NCI-H2227 (cell line): ENCODE results near the gene LGALS7B.
"Not testable (repeated sequence)": the region's sequence is repeated elsewhere in the genome, so short reads cannot be mapped to it uniquely, and the experiment has no call there.

Experiments used
- DNase-seq: peaks from one replicate; lab custom pipeline; 2025; ENCODE audit not compliant: unreplicated experiment; lab: John Stamatoyannopoulos, UW

The LGALS7B gene

GRCh38 chr19:38769635-38770211 is 19.3 kb upstream of the LGALS7B start:
- DNase-seq = peak; percentile 78

- DNase-seq = not testable (repeated sequence)
Observed at GRCh38 chr19:38770228-38770948, 18.6 kb upstream of the LGALS7B start.

- DNase-seq = not testable (repeated sequence)
Observed at GRCh38 chr19:38770949-38771275, 18.1 kb upstream of the LGALS7B start.

- DNase-seq = not testable (repeated sequence)
Observed at GRCh38 chr19:38771569-38771968, 17.4 kb upstream of the LGALS7B start.

- DNase-seq = no peak
Observed at GRCh38 chr19:38773469-38774177, 15.4 kb upstream of the LGALS7B start, which contains the start of gene LGALS7. LGALS7 (minus strand) TSS chr19:38773517; CDS start chr19:38773492, 25 bp downstream.

GRCh38 chr19:38774181-38774950 is 14.6 kb upstream of the LGALS7B start:
- no peak for DNase-seq

GRCh38 chr19:38778733-38779132 is 10.3 kb upstream of the LGALS7B start:
- DNase-seq = no peak

- no peak for DNase-seq
Observed at GRCh38 chr19:38780443-38780842, 8.6 kb upstream of the LGALS7B start.

- DNase-seq = peak; percentile 96
Observed at GRCh38 chr19:38781058-38781457, 7.9 kb upstream of the LGALS7B start.

GRCh38 chr19:38782212-38782611 is 6.8 kb upstream of the LGALS7B start:
- not testable (repeated sequence) for DNase-seq

- no peak for DNase-seq
Observed at GRCh38 chr19:38784224-38784623, 4.8 kb upstream of the LGALS7B start.

- DNase-seq = no peak
Observed at GRCh38 chr19:38785187-38785699, 3.8 kb upstream of the LGALS7B start.

GRCh38 chr19:38786061-38786460 is 2.9 kb upstream of the LGALS7B start:
- not testable (repeated sequence) for DNase-seq

GRCh38 chr19:38786572-38787265 is 2.3 kb upstream of the LGALS7B start:
- no peak for DNase-seq

GRCh38 chr19:38790507-38791403 is 1.8 kb downstream of the LGALS7B start:
- not testable (repeated sequence) for DNase-seq

- DNase-seq = not testable (repeated sequence)
Observed at GRCh38 chr19:38791451-38792064, 2.6 kb downstream of the LGALS7B start.

GRCh38 chr19:38792250-38793111 is 3.5 kb downstream of the LGALS7B start:
- DNase-seq = no peak

- no peak for DNase-seq
Observed at GRCh38 chr19:38793177-38793576, 4.2 kb downstream of the LGALS7B start.
